IPS DF 4.7 (cell line): Measurements from ENCODE around the gene PRDM15.

ENCODE experiments used
- DNase-seq: peaks from one replicate; pipeline ENCODE4 v3.0.0-alpha.2; 2013; ENCODE audit warnings: low spot score; ENCODE audit errors: extremely low read depth

PRDM15 gene

DNA sequence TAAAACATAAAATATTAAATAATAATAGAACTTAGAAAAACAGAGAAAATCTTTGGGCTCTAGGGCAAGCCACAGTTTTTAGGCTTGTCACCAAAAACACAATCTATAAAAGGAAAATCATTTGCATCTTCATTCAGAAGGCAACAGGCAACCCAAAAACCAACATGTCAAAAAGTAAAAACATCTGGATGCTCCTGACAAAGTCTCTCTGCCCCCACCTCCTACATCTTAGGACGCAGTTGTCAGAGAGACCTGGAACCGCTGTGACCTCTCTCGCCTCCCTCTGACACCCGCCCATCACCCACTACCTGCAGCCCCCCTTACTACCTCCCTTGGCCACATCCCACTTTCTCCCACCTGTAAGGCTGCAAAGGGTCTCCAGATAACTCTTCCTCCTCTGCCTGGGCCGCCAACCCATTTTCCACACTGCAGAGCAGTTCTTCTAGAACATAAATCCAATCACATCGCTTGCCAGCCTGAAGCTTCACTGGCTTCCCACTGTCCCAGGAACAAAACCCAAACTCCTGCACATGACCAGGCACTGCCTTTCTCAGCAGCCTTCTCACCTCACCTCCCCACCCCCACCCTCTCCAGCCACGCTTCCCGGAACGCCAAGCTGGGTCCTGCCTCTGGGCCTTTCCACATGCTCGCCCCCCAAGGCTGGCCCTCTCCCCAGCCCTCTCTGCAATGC lies 14.7 kb downstream of the PRDM15 start:
- no peak for DNase-seq

DNA sequence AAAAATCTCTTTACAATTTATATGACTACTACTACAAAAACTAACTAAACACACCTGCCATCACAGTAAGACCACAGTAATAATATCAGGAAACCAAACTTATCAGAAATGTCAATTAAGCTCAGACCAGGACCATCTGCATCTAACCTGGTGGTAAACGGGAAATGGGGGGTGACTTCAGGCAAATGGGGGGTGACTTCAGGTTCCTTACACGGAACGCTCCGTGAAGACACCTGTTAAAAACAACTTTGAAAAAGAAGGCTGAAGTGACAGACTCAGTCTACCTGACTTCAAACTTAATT lies 15.8 kb downstream of the PRDM15 start:
- DNase-seq: no peak

DNA sequence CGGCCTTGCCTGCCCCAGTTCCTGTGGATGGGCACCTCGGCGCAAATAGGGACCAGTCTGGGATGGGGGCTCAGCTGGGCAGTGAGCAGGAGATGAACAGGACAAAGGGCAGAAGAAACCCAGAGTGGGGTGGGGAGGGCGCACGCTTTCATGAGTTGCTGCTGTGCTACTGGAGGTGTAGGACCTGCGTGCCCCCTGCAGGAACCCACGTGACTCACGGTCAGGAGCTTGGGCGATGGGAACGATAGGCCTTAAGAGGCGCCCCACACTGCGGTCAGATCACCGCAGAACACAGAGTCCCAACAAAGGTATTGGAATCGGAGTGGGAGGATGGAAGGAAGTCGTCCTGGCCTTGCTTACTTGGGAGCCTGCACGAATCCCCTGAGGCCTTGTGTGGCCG lies 17.2 kb downstream of the PRDM15 start:
- no peak for DNase-seq

DNA sequence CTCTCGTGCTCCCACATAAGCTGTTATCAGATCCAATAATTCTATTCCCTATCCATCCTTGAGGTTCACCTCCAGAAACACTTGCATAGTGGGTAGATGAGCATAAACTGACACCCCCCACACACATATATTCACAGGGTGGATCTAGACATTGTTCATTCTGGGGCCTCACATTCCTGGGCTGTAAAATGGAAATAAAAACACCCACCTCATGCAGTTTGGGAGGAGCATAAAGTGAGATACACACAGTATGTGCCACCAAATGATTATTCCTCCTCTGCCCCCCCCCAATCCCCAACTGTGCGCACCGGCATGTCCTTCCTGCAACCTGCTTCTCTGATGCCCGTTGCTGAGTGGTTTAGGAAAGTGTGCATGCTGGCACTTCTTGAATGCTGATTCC lies 17.9 kb downstream of the PRDM15 start:
- DNase-seq: no peak

DNA sequence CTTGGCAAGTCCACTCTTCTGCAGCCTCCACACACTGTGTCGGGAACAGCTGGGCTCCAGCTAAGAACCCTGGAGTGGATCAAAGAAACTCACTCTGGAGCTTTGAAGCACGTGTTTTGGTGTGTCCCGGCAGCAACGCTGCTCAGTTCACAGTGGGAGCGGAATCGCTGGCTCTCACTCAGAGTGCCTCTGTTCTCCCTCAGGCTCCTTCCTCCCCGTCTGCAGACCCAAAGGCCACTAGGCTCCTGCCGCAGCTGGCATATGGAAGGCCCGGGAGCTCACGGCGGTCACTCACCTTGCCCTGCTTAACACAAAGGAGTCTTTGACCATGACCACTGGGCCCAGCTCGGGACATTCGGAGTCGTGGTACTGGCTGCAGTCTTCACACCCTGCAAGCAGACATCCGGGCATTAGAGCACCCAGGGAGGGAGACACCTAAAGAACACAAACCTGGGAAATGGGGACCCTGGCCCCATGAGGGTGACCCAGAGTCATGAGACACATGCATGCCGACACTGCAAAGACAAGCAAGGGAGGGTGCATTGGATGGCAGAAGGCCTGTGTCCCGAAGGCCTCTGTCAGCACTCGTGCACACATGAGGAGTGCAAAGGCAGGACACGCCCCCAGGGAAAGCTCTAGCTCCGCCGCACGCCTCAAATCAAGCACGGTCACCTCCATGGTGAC lies 19.7 kb downstream of the PRDM15 start:
- no peak for DNase-seq

DNA sequence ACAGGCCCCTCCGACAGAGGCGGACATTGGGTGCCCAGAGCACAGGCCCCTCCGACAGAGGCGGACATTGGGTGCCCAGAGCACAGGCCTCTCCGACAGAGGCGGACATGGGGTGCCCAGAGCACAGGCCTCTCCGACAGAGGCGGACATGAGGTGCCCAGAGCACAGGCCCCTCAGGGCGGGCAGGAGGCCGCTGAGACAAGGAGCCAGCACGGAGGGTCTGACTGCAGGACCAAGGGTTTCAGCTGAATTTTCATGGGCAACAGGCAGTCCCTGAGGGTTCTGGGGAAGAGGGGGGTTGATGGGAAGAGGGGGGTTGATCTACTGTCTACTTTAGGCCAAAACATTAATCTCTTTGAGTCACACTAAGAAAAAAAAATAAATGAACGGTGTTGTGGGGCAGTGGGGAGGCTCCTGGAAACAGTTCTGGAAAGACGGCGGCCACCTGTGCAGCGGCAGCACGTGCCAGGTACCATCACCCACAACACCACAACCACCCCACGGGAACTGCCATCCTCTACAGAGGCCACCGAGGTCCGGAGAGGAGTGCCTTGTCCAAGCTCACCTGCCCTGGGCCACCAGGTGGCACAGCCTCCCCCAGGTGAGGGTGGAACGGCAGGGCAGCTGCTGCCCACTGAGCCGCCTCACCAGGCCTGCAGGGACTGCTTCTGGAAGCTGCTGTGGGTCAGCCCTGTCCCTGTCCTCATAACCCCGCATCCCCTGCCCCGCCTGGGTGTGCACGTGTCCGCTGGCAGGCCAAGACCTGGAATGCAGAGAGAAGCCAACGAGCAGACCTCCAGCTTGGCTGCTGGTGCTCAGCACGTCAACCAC lies 20.5 kb downstream of the PRDM15 start:
- DNase-seq: no peak

DNA sequence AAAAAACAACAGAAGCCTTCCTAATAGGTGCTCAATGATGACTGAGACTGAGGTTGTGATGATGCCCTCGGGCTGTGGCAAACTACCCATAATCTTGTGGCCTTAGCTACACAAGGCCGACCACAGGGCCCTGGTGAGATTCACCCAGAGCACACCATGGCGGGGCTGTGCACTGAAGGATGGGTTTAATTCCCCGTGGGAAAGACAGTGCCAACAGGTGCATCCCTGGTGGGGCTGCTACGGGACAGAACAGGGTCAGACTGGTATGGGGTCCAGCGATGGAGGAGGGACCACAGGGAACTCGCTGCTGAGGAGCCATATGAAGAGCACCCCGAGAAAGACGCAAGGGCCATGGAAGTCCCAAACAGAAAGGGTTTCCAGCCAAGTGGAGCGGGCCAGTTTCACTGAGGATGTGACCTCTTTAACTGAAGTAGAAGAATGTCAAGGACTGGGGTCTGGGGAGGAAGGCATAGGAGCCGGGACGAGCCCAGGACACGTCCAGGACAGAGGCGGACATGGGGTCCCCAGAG lies 21.3 kb downstream of the PRDM15 start:
- DNase-seq: no peak

DNA sequence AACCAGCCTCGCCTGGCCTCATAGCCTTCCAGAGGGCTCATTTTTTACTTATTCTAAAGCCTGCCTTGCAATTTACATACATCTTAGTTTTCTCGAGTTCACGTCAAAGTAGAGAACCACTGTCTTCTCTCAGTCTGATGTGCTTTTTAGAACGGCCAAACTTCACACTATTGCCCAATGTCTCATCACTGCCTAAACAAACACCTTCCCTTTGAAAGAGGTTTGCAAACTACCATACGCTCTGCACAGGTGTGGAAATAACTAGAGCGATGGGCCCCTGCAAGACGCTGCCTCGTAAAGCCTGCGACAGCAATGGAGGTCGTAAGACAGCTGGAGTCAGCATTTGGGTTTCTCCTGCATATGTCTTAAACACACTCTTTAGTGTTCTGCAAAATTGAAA lies 22.6 kb downstream of the PRDM15 start:
- no peak for DNase-seq

DNA sequence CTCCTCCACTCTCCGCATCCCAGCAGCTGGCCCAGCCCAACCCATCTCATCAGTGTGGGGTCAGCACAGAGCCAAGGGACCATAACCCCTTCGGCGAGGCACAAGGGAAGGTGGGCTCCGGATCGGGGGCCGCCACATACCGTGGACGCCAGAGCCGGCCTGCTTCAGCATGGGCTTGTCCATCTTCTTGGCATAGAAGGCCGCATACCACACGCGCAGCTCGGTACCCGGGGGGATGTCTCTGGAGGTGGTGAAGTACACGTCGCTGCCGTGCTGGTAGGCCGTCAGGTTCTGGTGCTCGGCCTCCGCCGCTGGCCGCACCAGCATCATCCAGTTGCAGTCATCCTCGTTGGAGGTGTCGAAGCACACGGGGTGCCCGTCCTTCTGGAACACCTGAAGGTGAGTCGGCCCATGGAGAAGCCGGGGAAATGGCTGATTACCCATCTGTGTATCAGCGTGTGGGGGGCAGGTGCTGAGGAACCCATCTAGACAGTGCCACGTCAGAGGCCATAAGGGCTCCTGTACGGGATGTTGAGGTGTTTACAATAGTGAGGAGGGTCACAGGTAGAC lies 24.6 kb downstream of the PRDM15 start:
- no peak for DNase-seq

DNA sequence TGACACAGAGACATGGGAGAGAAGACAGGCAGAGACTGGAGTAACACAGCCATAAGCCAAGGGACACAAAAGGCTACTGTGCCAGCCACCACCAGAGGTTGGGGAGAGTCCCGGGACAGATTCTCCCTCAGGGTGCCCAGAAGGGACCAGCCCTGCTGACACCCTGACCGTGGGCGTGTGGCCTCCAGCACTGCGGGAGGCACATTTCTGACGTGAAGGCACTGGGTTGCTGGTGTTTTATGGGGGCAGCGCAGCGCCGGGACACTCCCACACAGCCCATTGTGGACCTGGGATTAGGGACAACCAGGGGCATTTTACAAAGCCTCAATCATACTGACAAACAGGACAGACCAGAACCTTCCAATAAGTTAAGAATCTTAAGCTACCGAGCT lies 26.2 kb downstream of the PRDM15 start:
- no peak for DNase-seq

DNA sequence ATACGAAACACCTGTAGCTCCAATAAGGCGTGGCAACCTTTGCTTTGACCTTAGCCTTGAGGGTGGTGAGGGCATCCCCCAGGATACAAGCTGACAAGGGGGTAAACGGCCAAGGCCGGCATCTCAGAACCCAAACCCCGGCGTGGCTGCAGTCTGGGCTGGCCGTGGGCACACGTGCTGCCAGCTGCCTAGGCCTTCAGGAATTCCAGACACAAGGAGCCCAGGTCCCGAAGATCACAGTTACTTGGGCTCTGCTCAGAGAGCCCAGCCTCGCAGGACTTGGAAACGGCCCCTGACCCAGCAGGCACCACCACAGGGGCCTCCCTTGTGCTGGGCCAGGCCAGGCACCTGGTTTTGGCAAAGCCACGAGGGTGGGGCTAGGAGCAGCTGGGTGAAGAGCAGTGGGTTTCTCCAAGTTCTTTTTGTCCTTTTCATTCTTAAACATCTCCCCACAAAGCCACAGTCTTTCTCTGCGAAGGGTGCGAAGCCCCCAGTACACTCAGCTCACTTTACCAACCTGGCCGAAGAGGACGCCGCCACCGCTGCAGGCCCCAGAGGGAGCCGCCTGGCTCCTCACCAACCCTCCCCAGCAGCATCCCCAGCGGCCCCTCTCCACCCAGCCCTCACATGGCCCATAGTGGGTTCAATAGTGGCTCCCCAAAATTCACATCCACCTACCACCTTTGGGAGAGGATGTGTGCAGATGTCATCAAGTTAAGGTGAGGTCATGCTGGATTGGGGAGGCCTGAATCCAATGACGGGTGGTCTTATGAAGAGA lies 26.8 kb downstream of the PRDM15 start:
- DNase-seq: no peak

DNA sequence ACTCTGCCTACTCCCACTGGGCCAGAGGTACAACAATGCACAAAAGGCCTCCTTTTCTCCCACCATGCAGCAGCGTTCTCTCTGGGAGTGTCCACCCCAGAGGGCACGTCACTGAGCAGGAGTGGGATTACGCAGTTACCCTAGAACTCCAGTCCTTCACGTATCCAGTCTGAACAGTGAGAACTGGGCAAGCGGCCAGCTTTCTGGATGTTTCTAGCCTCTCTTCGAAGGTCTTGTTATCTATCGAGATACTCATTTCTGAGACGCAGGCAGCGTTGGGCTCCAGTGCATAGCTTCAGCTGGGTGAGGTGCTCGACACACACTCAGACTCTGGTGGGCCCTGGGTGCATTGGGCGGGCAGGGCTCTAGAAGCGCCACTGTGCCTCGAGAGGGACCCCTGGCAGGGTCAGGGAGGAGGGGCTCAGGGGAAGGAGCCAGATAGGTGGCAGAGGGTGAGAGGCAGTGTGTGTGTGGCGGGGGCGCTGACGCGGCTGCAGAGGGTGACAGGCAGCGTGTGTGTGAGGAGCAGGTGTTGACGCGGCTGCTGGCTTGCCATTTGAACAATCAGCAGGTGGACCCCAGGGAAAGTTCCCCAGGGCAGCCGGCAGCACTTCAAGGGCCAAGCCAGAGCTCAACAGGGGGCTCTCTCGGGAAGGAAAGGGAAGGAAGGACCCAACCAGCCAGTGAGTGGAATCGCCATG lies 27.9 kb downstream of the PRDM15 start:
- no peak for DNase-seq

DNA sequence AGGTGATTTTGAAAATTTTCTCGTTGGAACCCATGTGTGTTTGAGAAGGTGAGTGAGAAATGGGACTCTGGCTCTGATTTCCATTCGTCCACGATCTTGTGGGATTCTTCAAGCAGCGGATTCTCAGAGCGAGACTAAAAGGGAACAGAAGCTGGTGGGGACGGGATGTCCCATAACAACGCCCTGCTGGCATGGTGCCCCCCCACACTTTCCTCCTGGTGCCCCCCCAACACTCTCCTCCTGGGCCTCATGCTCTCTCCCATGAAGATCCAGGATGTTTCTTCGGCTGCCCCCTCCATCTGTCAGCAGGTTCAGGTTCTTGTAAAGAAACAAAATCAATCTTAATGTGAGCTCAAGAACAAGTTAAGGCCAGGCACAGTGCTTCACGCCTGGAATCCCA lies 29.1 kb downstream of the PRDM15 start:
- no peak for DNase-seq

DNA sequence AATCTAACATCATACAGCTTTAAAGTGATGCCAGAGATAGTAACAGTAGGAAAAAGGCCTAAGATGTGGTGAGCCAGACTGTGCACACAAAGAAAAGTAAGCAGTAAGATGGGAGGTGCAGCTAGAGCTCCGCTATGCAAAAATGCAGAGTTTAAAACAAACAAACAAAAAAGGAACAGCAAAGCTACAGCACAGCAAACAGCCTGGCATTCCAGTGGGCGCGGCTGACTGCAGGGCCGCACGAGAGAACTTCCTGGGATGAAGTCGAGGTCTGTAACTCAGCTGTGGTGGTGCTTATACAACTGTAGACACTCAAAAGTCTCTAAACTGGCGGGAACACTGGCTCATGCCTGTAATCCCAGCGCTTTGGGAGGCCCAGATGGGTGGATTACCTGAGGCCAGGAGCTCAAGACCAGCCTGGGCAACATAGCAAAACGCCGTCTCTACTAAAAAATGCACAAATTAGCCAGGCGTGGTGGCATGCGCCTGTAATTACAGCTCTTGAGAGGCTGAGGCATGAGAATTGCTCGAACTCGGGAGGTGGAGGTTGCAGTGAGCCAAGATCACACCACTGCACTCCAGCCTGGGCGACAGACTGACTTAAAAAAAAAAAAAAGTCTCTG lies 30.1 kb downstream of the PRDM15 start:
- DNase-seq: no peak

DNA sequence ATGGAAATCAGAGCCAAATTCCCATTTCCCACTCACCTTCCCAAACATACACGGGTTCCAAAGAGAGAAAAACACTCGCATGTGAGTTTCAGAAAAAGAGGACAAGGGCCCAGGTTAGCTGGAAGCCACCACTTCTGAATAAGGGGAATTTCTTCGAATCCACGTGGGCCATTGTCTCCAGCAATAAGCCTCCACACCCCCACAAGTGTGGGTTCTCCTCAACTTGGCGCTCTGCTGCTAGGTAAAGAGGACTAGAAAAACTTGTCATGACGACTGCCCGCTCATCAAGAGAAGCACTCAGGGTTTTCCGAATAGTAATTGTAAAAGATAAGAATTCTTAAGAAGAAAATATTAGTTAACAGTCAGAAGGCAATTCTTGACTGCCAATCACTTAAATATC lies 30.6 kb downstream of the PRDM15 start:
- no peak for DNase-seq

DNA sequence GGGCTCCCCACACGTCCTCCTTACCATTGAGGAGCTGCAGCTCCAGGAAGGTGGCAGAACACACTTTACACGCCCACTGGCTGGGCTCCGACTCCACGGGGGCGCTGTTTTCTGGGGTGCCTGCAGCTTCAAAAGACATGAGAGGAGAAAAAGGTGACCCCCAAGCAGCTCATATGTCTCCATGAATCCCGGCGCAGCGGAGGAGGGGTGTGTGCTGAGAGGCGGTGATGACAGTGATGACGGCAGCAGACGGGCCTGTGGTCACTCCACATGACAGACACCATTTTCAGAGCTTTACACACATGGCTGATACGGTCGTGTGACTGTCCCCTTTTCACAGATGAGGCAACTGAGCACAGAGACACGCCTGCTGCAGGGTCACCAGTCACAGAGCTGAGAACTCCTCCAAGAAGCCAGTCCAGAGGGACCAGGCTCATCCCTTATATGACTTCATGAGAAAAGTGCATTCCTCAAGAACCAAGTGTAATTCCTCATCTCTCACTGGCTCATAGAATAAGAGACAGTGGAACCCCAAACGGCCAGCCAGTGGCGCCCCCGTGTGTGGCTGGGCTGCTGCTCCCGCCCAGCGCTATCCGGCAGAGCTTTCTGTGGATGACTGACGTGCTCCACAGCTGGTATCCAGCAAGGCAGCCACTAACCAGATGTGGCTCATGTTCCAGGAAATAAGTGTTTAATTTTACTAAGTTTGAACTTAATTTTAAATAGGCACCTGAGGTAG lies 31.9 kb downstream of the PRDM15 start:
- no peak for DNase-seq

DNA sequence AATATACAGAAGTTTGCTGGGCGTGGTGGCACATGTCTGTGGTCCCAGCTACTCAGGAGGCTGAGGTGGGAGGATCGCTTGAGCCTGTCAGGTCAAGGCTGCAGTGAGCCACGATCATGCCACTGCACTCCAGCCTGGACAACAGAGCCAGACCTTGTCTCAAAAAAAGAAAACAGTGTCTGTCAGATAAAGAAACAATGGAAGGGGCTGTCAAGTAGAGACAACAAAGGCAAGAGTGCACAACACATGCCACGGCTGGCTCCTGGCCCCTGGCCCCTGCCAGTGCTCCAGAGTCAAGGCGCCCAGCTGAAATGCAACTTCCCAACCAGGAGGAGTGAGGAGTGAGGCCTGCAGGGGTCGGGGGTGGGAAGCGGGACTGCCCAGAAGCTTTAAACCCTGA lies 32.6 kb downstream of the PRDM15 start:
- DNase-seq: no peak

DNA sequence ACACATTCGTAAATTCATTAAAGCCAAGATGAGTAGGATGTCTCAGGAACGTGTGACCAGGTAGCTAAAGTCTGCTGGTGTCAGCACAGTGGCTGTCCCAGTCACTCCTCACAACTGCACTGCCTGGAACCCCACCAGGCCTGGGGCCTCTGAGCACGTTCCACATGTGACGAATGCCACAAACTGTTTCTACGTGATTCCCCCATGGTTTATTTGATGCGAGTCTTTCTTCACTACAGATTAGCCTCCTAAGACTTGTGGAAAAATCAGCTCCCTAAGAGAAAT lies 33.2 kb downstream of the PRDM15 start:
- DNase-seq: no peak

DNA sequence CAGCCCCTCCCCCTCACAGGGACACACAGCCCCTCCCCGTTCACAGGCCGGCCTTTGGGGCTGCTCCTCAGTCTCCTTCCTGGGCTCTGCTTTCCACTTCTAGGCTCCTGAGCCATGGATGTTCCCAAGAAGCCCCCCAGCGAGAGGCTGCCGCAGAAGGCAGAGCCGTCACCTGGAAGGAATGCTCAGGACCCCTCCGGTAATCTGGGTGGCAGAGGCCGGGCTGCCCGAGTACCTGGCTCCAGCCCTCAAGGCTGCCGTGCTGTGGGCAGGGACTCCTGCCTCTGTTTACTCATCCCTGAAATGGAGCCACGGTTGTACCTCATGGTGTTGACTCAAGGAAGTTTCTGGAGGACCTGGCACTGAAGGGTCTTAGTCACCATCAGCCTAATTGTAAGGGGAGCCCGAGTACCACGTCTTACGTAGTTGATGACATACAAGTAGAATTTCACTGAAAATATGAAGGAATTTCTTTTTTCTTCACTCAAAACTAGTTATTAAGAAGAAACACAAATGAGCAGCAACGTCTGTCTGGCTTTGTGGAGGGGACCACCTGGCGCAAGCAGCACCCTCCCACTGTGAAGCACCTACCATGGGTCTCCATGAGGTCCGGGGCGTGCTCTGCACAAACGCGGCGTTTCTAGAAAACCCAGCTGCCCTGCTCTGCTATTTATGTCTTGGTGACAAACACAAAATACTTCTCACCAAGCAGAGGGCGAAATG lies 33.7 kb downstream of the PRDM15 start:
- no peak for DNase-seq
